NCI-H2196 (cell line): Measurements from ENCODE around the gene PIP4K2C.
"Not testable (repeated sequence)": the region's sequence is repeated elsewhere in the genome, so short reads cannot be mapped to it uniquely, and the experiment has no call there.

Source experiments
- DNase-seq: peaks from one replicate; lab custom pipeline; 2025; ENCODE audit not compliant: unreplicated experiment; lab: John Stamatoyannopoulos, UW

The PIP4K2C gene

GRCh38 chr12:57632958-57633840 is 42.2 kb downstream of the PIP4K2C start, which contains the start of gene B4GALNT1:
Gene B4GALNT1 (minus strand): TSS chr12:57633201. CDS start chr12:57632132, 1,069 bp downstream.
- peak; percentile 85 for DNase-seq

DNA sequence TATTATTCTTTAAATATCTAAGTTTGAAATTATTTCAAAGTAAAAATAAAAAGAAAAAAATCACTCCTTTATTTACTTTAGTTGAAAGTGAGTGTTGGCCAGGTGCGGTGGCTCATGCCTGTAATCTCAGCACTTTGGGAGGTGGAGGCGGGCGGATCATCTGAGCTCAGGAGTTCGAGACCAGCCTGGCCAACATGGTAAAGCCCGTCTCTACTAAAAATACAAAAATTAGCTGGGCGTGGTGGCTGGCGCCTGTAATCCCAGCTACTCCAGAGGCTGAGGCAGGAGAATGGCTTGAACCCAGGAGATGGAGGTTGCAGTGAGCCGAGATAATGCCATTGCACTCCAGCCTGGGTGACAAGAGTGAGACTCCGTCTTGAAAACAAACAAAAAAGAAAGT is 45.7 kb downstream of the PIP4K2C start:
- not testable (repeated sequence) for DNase-seq

DNA sequence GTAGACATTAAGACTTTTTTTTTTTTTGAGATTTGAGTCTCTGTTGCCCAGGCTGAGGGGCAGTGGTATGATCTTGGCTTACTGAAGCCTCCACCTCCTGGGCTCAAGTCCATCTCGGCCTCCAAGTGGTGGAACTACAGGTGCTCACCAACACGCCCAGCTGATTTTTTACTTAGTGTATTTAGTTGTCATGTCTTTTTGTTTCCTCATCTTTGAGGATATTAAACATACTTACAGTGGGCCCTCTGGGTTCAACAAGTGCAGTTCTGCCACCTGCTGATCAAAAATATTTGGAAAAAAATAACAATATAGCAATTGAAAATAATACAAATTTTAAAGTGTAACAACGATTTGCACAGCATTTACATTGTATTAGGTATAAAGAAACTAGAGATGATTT is 46.4 kb downstream of the PIP4K2C start:
- no peak for DNase-seq

DNA sequence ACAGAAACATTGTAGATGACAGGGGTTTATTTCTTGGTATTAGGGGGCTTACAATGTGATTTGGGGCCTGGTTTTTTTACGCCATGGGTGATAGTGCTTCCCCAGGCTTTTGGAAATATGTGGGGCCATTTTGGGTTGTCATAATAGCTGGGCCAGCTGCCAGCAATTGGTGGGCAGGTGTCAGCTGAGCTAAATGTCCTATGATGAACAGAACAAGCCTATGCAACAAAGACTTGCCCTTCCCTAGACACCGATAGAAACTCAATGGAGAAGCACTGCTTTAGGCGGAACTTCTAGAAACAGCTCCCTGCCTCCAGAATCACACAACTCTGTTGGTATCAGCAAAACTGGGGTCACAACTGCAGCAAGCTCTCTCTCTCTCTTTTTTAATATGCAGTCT is 47.1 kb downstream of the PIP4K2C start:
- DNase-seq: no peak

DNA sequence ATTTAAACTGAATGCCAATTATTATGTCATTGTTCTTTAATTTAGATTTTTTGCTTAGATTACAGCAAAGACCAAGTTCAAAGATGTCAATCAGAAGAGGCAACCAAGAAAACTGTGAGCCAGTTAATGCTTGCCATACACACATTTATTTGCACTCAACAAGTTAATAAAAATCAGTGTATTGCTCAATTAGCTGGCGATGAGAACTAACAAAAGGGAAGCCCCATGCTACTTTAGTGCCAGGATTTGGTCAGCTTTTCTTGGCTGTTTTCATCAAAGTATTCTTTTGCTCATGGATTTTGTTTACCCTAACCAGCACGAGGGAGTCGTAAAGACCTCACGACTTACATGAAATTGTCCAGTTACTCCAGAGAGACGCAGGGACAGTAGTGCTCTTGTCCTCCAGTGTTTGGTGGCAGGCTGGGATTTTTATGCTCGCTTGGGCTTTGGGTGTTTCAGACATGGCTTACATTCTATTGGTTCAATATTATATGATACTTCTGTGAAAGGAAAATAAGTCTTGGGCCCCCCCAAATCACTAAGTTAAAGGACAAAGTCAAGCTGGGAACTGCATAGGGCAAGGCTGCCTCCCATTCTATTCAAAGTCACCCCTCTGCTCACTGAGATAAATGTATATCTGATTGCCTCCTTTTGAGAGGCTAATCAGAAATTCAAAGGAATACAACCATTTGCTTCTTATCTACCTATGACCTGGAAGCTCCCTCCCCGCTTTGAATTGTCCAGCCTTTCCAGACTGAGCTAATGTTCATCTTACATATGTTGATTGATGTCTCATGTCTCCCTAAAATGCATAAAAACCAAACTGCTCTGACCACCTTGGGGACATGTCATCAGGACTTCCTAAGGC is 49.4 kb downstream of the PIP4K2C start:
- no peak for DNase-seq

- no peak for DNase-seq
These were observed 50.9 kb downstream of the PIP4K2C start for GRCh38 chr12:57641699-57642442.

DNA sequence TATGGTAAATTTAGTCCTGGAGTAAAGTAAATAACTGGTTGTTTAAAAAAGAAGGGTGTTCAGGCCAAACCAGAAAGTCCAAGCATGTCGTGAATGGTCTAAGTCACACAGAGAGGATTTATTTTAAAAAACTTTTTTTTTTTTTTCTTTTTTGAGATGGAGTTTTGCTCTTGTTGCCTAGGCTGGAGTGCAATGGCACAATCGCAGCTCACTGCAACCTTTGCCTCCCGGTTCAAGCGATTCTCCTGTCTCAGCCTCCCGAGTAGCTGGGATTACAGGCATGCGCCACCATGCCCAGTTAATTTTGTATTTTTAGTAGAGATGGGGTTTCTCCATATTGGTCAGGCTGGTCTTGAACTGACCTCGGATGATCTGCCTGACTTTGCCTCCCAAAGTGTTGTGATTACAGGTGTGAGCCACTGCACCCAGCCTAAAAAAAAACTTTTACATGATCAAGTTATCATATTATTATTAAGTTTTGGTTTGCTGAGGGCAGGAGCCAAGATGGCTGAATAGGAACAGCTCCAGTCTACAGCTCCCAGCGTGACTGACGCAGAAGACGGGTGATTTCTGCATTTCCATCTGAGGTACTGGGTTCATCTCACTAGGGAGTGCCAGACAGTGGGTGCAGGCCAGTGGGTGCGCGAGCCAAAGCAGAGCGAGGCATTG is 55.1 kb downstream of the PIP4K2C start:
- DNase-seq: not testable (repeated sequence)

DNA sequence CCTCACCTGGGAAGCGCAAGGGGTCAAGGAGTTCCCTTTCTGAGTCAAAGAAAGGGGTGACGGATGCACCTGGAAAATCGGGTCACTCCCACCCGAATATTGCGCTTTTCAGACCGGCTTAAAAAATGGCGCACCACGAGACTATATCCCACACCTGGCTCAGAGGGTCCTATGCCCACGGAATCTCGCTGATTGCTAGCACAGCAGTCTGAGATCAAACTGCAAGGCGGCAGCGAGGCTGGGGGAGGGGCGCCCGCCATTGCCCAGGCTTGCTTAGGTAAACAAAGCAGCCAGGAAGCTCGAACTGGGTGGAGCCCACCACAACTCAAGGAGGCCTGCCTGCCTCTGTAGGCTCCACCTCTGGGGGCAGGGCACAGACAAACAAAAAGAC is 55.7 kb downstream of the PIP4K2C start:
- not testable (repeated sequence) for DNase-seq
